H4 (cell line): ENCODE results near the gene OST4. TPM values are rescaled to one million over a fixed set of nuclear protein-coding genes. Genes with fewer than 3 reads are reported as not detected.

Experiments used
- DNase-seq: peaks from one replicate; pipeline ENCODE4 v3.0.0-alpha.2; 2015; ENCODE audit warnings: low spot score
- total RNA-seq: library from RNA; depleted of rRNA; stranded (reverse); fragments of >200 nt; shearing (Covaris generic); gene quantifications from 2 replicates; pipeline ENCODE4 v1.2.3, GENCODE V29; 2014

The OST4 gene
- total RNA-seq, 1 experiment from 2014 or later, result 330 TPM

DNA sequence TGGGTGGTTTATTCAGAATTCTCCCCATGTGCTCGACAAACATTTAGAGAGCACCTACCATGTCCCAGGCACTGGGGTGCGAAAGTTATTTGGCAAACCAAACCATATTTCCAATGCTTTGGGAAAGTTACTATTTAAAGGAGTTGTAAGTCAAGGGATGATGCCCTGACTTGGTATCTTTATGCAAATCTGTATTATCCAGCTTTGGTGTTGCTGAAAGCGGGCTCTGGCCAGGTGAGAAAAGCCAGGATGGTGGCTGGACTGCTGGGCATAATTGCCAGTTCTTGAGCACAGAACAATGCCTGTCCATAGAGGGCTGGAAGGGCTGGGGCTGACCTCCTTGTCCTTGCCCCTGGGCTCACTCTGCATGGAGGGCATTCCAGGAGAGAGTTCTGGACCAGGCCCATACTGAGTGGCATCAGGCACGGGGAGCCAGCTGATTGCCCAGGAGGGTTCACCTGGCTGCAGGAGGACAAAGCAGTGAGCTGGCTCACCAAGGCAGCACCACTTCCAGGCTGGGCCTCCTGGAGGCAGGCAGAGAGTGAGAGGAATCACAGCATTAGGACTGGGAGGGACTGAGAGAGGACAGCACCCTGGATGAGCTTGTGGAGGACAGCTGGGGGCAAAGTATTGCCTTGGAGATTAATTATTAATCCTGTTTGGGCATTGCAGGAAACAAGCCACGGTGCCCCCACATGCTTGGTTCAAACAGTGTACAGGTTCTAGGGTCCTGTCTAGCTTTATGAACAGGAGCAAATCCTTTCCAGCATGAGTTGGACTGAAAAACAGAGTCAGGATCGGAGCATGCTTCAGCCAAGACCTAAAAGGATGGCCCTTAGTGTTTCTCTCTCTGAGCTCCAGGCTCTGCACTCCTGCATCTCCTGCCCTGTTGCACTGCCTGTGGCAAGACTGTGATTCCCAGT lies 22.2 kb upstream of the OST4 start:
- DNase-seq, result no peak

- no peak for DNase-seq
These were observed 21.4 kb upstream of the OST4 start for GRCh38 chr2:27092696-27093429.

DNA sequence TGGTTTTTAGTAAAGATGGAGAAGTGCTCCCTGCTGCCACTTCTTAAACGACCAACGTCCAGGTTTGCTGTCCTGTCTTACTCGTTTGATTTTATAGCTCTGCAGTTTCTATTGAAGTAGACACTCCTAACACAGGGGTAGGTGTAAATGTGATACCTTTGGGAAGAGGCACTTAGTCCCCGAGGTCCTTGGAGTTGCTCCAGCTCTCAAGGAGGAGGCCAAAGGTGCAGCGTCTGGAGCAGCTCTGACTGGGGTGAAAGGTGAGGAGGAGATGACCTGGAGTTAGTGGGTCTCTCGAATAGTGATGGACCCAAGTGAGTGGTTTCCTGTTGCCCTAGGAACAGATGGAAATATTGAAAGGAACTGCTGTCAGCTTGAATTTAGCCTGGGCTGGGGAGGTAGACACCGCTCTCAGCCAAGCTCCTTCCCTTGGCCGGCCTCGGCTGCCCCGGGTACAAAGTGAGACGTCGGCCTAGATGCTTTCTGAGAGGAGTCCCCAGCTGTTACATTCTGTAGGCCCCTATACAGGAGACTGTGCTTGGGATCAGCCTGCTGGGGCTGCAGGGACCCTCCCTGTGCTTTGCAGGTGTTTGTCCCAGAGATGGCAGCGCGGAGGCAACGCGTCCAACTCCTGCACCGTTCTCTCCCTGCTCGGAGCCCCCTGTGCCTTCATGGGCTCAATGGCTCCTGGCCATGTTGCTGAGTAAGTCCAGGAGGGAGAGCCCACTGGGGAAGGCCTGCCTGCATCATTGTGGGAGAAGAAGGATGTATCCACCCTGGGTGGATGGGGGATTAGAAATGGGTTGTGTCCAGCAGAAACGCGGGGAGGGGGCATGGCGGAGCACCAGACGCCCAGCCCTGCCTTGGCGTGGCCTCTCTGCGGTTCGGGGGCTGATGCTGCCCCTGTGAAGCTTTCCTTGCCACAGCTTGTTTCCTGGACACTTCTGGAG lies 20.6 kb upstream of the OST4 start:
- DNase-seq, result no peak

GRCh38 chr2:27089111-27089954 lies 17.9 kb upstream of the OST4 start:
- no peak for DNase-seq

GRCh38 chr2:27088634-27089033 lies 17.2 kb upstream of the OST4 start:
- no peak for DNase-seq

DNA sequence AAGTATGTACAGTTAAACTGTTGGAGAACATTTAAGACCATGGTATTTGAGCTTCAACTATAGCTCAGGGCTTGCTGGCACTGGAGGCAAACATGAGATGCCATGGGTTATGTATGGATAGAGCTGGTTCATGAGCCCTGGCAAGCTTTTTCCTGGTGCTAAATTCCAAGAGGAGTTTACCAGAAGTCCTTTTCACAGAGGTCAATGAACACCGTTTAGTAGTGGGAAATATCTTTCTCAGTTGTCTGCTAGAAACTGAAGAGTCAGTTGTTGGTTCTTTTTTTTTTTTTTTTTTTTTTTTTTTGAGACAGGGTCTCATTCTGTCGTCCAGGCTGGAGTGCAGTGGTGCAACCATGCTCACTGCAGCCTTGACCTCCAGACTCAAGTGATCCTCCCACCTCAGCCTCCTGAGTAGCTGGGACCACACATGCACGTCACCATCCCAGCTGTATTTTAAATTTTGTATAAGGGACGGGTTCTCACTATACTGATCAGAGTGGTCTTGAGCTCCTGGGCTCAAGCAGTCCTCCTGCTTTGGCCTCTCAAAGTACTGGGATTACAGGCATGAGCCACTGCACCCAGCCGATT lies 16.5 kb upstream of the OST4 start:
- DNase-seq, result no peak

DNA sequence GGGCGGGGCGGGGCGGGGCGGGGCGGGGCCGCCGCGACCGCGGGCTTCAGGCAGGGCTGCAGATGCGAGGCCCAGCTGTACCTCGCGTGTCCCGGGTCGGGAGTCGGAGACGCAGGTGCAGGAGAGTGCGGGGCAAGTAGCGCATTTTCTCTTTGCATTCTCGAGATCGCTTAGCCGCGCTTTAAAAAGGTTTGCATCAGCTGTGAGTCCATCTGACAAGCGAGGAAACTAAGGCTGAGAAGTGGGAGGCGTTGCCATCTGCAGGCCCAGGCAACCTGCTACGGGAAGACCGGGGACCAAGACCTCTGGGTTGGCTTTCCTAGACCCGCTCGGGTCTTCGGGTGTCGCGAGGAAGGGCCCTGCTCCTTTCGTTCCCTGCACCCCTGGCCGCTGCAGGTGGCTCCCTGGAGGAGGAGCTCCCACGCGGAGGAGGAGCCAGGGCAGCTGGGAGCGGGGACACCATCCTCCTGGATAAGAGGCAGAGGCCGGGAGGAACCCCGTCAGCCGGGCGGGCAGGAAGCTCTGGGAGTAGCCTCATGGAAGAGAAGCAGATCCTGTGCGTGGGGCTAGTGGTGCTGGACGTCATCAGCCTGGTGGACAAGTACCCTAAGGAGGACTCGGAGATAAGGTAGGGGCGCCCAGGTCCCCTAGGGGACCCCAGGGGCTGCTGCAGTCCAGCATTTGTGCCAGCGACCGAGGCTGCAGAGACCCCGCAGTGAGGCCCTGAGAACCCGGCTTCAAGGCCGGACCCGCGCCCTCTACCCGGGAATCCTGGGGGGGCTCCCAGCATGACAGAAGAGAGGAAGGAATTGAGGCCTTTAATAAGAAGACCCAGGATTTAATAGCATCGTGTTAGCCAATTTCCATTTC lies 15.5 kb upstream of the OST4 start, which contains the start of gene KHK:
KHK (plus strand) TSS at position 49 of the 870 bp plus-strand sequence; CDS start at position 537, 488 bp downstream.
- no peak for DNase-seq

DNA sequence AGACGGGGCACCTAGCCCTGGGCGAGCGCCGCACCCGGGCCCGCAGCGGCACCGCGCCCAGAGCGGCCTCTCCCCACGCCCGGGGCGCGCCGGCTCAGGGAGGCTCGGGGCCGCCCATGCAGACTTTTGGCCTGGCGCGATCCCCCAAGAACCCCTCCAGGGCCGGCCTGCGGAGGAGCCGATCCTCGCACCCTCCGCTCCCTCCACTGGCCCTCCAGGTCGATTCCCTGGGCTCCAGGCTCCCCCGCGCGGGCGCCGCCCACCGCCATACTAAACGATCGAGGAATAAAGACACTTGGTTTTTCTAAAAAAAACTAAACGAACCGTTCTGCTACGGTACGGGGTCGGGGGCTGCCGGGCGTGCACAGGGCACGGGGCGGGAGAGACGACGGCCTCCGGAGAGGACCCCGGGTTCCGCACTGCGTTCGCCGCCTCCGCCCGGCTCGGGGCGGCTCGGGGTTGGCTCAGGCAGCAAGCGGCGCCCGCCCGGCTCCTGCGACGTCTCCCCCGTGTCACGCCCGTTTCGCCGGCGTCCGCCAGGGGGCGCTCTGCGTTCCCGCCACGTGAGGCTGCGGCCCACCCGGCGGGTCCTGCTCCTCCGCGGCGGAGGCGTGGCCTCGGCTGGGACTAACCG lies 14.8 kb upstream of the OST4 start:
- DNase-seq, result peak; percentile 67

DNA sequence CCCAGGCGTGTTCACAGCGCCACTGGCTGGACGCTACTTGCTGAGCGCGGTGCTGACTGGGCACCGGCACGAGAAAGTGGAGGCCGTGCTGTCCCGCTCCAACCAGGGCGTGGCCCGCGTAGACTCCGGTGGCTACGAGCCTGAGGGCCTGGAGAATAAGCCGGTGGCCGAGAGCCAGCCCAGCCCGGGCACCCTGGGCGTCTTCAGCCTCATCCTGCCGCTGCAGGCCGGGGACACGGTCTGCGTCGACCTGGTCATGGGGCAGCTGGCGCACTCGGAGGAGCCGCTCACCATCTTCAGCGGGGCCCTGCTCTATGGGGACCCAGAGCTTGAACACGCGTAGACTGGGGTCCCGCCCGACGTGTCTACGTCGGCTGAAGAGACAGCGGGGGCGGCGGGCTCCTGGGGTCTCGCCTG lies 14.2 kb upstream of the OST4 start:
- DNase-seq, result peak; percentile 39

- no peak for DNase-seq
These were observed 13.7 kb upstream of the OST4 start for GRCh38 chr2:27085062-27085672.

DNA sequence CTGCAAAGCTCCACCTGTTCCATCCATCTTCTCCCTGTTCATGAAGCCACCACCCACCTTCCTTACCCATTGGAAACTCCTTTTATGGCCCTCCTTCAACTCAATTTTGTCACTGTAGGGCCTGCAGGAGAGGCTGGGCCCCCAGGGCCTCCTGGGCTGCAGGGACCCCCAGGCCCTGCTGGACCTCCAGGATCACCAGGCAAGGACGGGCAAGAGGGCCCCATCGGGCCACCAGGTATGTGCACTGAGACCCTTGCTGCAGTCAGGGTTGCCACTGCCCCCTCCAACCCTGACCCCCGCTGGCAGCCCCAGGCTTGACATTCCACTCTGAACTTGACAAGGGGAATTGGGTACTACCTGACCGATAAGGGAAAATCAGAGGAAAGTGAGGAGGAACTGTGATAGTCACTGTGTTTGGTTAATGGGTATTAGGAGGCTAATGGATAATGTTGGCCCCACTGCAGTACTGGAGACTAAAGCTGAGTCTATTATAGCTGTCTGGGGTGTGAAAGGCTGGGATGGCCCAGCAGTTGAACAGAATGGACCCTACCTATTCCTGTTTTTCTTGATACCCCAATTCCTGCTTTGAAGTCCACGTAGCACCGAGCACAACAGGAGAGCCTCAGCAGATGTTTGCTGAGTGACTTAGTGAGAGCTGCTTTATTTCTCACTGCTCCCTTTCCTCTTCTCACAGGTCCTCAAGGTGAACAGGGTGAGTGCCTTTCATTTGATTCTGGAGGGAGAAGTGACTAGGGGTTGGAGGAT lies 13.0 kb upstream of the OST4 start:
- no peak for DNase-seq

- DNase-seq, result no peak
These were observed 12.2 kb upstream of the OST4 start for GRCh38 chr2:27083410-27084296.

DNA sequence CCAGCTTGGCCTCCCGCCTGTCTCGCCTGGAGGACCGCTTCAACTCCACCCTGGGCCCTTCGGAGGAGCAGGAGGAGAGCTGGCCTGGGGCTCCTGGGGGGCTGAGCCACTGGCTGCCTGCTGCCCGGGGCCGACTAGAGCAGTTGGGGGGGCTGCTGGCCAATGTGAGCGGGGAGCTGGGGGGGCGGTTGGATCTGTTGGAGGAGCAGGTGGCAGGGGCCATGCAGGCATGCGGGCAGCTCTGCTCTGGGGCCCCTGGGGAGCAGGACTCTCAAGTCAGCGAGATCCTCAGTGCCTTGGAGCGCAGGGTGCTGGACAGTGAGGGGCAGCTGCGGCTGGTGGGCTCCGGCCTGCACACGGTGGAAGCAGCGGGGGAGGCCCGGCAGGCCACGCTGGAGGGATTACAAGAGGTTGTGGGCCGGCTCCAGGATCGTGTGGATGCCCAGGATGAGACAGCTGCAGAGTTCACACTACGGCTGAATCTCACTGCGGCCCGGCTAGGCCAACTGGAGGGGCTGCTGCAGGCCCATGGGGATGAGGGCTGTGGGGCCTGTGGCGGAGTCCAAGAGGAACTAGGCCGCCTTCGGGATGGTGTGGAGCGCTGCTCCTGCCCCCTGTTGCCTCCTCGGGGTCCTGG lies 11.4 kb upstream of the OST4 start:
- DNase-seq, result no peak

GRCh38 chr2:27081984-27082772 lies 10.7 kb upstream of the OST4 start:
- DNase-seq, result no peak

GRCh38 chr2:27080603-27080936 lies 9.1 kb upstream of the OST4 start:
- no peak for DNase-seq

- DNase-seq, result no peak
These were observed 8.7 kb upstream of the OST4 start for GRCh38 chr2:27080140-27080469.
